ENCODE measurements around the gene ZNF117.
"Not testable (repeated sequence)": the region's sequence is repeated elsewhere in the genome, so short reads cannot be mapped to it uniquely, and the experiment has no call there.

ZNF117 gene

GRCh38 chr7:64945503-64946175, 45.2 kb downstream of the ZNF117 start:
- no peak for TF ChIP-seq CTCF (IDR thresholded peaks at IDR 0.05; ENCODE audit: insufficient read depth, missing control alignments)
- no peak for DNase-seq (ENCODE audit: insufficient read length, low spot score)
- FAIRE-seq, result no peak

GRCh38 chr7:64944667-64945502, 46.0 kb downstream of the ZNF117 start:
- FAIRE-seq; DNase-seq (ENCODE audit: insufficient read length, low spot score): not testable (repeated sequence)

GRCh38 chr7:64940021-64940420, 50.8 kb downstream of the ZNF117 start:
- not testable (repeated sequence) for FAIRE-seq; DNase-seq (ENCODE audit: insufficient read length, low spot score)

GRCh38 chr7:64938540-64938939, 52.3 kb downstream of the ZNF117 start:
- no peak for FAIRE-seq
- DNase-seq (ENCODE audit: insufficient read length, low spot score), result no peak
- TF ChIP-seq CTCF (IDR thresholded peaks at IDR 0.05; ENCODE audit: insufficient read depth, missing control alignments), result no peak

GRCh38 chr7:64934478-64934877, 56.4 kb downstream of the ZNF117 start:
- no peak for TF ChIP-seq CTCF (IDR thresholded peaks at IDR 0.05; ENCODE audit: insufficient read depth, missing control alignments)
- FAIRE-seq, result no peak
- DNase-seq (ENCODE audit: insufficient read length, low spot score), result no peak

- FAIRE-seq, result not testable (repeated sequence)
Observed at GRCh38 chr7:64928252-64929187, 62.3 kb downstream of the ZNF117 start.

More at GRCh38 chr7:64928252-64929187, 62.3 kb downstream of the ZNF117 start:
- not testable (repeated sequence) for DNase-seq (ENCODE audit: insufficient read length, low spot score)

All from D721Med (cell line).